Mucosa of stomach (tissue), 1 donor: ENCODE results near the gene UIMC1.

Experiments used
- H3K27me3 ChIP-seq: one replicate; pipeline ENCODE4 v1.7.0; 2013; ENCODE audit warnings: mild to moderate bottlenecking, low read length; ENCODE audit not compliant: control insufficient read depth, insufficient read depth
- H3K36me3 ChIP-seq: one replicate; pipeline ENCODE4 v1.7.0; 2013; ENCODE audit warnings: low read length; ENCODE audit not compliant: control insufficient read depth, insufficient read depth
- H3K4me1 ChIP-seq: one replicate; pipeline ENCODE4 v1.7.0; 2013; ENCODE audit warnings: mild to moderate bottlenecking, low read length; ENCODE audit not compliant: control insufficient read depth, insufficient read depth
- H3K4me3 ChIP-seq: one replicate; pipeline ENCODE4 v1.7.0; 2013; ENCODE audit warnings: low read length
- H3K9ac ChIP-seq: one replicate; pipeline ENCODE4 v1.7.0; 2013; ENCODE audit warnings: mild to moderate bottlenecking, low read length, moderate library complexity
- H3K9me3 ChIP-seq: one replicate; pipeline ENCODE4 v1.7.0; 2013; ENCODE audit warnings: mild to moderate bottlenecking, low read length, moderate library complexity; ENCODE audit not compliant: control insufficient read depth
- donor health status: Pancreatic carcinoma.

UIMC1 gene

GRCh38 chr5:177029498-177029897, 22.9 kb upstream of the UIMC1 start:
- Histone ChIP-seq H3K9ac (no peak overlapping the region), H3K4me3 (no peak overlapping the region), H3K4me1 (no peaks in the 10 kb centered on the region), H3K9me3 (no peaks in the 10 kb centered on the region), H3K36me3 (no peaks in the 10 kb centered on the region), H3K27me3 (no peaks in the 10 kb centered on the region)

GRCh38 chr5:177027665-177028064, 21.1 kb upstream of the UIMC1 start:
- Histone ChIP-seq H3K9me3 (no peaks in the 10 kb centered on the region), H3K27me3 (no peaks in the 10 kb centered on the region), H3K4me3 (no peak overlapping the region), H3K9ac (no peak overlapping the region), H3K4me1 (no peaks in the 10 kb centered on the region), H3K36me3 (no peaks in the 10 kb centered on the region)

GRCh38 chr5:177025101-177025601, 18.6 kb upstream of the UIMC1 start:
- Histone ChIP-seq H3K4me3 (no peak overlapping the region), H3K27me3 (no peaks in the 10 kb centered on the region), H3K36me3 (no peaks in the 10 kb centered on the region), H3K9ac (no peak overlapping the region), H3K4me1 (peaks cover 7% of the 10 kb centered on the region), H3K9me3 (no peaks in the 10 kb centered on the region)

GRCh38 chr5:177024559-177024958, 18.0 kb upstream of the UIMC1 start:
- Histone ChIP-seq H3K4me3 (no peak overlapping the region), H3K4me1 (peaks cover 7% of the 10 kb centered on the region), H3K36me3 (no peaks in the 10 kb centered on the region), H3K27me3 (no peaks in the 10 kb centered on the region), H3K9me3 (no peaks in the 10 kb centered on the region), H3K9ac (no peak overlapping the region)

- Histone ChIP-seq H3K4me3 (peak overlapping the region; percentile 71), H3K4me1 (peaks cover 7% of the 10 kb centered on the region), H3K36me3 (no peaks in the 10 kb centered on the region), H3K27me3 (no peaks in the 10 kb centered on the region), H3K9me3 (no peaks in the 10 kb centered on the region), H3K9ac (peak overlapping the region; percentile 71)
Measured at GRCh38 chr5:177023303-177023664, 16.7 kb upstream of the UIMC1 start.

GRCh38 chr5:177022386-177023302, 16.1 kb upstream of the UIMC1 start, which contains the start of gene ZNF346:
TSS of gene ZNF346 (plus strand) at chr5:177022696. CDS start at chr5:177022739, 43 bp downstream.
- H3K9me3 ChIP-seq: no peaks in the 10 kb centered on the region
- H3K27me3 ChIP-seq: no peaks in the 10 kb centered on the region
- no peaks in the 10 kb centered on the region for H3K36me3 ChIP-seq
- H3K4me3 ChIP-seq: peak within 1 kb of the TSS; percentile 71
- H3K9ac ChIP-seq: peak within 1 kb of the TSS; percentile 71
- H3K4me1 ChIP-seq: peaks cover 7% of the 10 kb centered on the region

- no peaks in the 10 kb centered on the region for H3K9me3 ChIP-seq
- no peaks in the 10 kb centered on the region for H3K36me3 ChIP-seq
- no peaks in the 10 kb centered on the region for H3K27me3 ChIP-seq
- H3K9ac ChIP-seq: no peak overlapping the region
- H3K4me3 ChIP-seq: no peak overlapping the region
- H3K4me1 ChIP-seq: peaks cover 7% of the 10 kb centered on the region
Measured at GRCh38 chr5:177020033-177020432, 13.5 kb upstream of the UIMC1 start.

- Histone ChIP-seq H3K4me1 (peaks cover 7% of the 10 kb centered on the region), H3K36me3 (no peaks in the 10 kb centered on the region), H3K9ac (no peak overlapping the region), H3K4me3 (no peak overlapping the region), H3K27me3 (no peaks in the 10 kb centered on the region), H3K9me3 (no peaks in the 10 kb centered on the region)
Measured at GRCh38 chr5:177018341-177018740, 11.8 kb upstream of the UIMC1 start.

GRCh38 chr5:177015156-177015555, 8.6 kb upstream of the UIMC1 start:
- Histone ChIP-seq H3K9ac (no peak overlapping the region), H3K36me3 (no peaks in the 10 kb centered on the region), H3K27me3 (no peaks in the 10 kb centered on the region), H3K4me1 (no peaks in the 10 kb centered on the region), H3K9me3 (no peaks in the 10 kb centered on the region), H3K4me3 (no peak overlapping the region)

GRCh38 chr5:177010153-177010552, 3.6 kb upstream of the UIMC1 start:
- Histone ChIP-seq H3K4me1 (peaks cover 4% of the 10 kb centered on the region), H3K9ac (no peak overlapping the region), H3K4me3 (no peak overlapping the region), H3K36me3 (no peaks in the 10 kb centered on the region), H3K27me3 (no peaks in the 10 kb centered on the region), H3K9me3 (no peaks in the 10 kb centered on the region)

- no peaks in the 10 kb centered on the region for H3K9me3 ChIP-seq
- H3K4me1 ChIP-seq: peaks cover 9% of the 10 kb centered on the region
- no peaks in the 10 kb centered on the region for H3K36me3 ChIP-seq
- no peaks in the 10 kb centered on the region for H3K27me3 ChIP-seq
- H3K9ac ChIP-seq: no peak overlapping the region
- H3K4me3 ChIP-seq: no peak overlapping the region
Measured at GRCh38 chr5:177008716-177009115, 2.1 kb upstream of the UIMC1 start.

- Histone ChIP-seq H3K4me1 (peaks cover 9% of the 10 kb centered on the region), H3K36me3 (no peaks in the 10 kb centered on the region), H3K9me3 (no peaks in the 10 kb centered on the region), H3K9ac (peak overlapping the region; percentile 94), H3K4me3 (peak overlapping the region; percentile 84), H3K27me3 (no peaks in the 10 kb centered on the region)
Measured at GRCh38 chr5:177005619-177006264, 837 bp downstream of the UIMC1 start.
